Tibial nerve (tissue), 4 donors: ENCODE data around the gene PNPO.

Source experiments
- EP300 ChIP-seq, 2 donors: sonication (generic); formaldehyde crosslinking; IDR thresholded peaks; one replicate each; pipeline ENCODE4 v1.6.1; 2017; ENCODE audit warnings: antibody characterized with exemption in 2 of 2, mild to moderate bottlenecking in 1 of 2
- POLR2A ChIP-seq, 2 donors: fragments of 450-650 bp; IDR thresholded peaks; one replicate each; pipeline ENCODE4 v1.6.1; 2017; ENCODE audit warnings: antibody characterized with exemption in 2 of 2, mild to moderate bottlenecking in 2 of 2, moderate library complexity in 2 of 2
- TF ChIP-seq, protein P1 (sequence below), 5 experiments: fragments of 200-600 bp in 3 of 5; fragments of 450-650 bp in 2 of 5; sonication (generic) in 3 of 5; IDR thresholded peaks; one replicate each; pipeline ENCODE4 v1.5.1; 2016 to 2019; ENCODE audit warnings: antibody characterized with exemption in 5 of 5, mild to moderate bottlenecking in 3 of 5, moderate library complexity in 2 of 5

DNA sequence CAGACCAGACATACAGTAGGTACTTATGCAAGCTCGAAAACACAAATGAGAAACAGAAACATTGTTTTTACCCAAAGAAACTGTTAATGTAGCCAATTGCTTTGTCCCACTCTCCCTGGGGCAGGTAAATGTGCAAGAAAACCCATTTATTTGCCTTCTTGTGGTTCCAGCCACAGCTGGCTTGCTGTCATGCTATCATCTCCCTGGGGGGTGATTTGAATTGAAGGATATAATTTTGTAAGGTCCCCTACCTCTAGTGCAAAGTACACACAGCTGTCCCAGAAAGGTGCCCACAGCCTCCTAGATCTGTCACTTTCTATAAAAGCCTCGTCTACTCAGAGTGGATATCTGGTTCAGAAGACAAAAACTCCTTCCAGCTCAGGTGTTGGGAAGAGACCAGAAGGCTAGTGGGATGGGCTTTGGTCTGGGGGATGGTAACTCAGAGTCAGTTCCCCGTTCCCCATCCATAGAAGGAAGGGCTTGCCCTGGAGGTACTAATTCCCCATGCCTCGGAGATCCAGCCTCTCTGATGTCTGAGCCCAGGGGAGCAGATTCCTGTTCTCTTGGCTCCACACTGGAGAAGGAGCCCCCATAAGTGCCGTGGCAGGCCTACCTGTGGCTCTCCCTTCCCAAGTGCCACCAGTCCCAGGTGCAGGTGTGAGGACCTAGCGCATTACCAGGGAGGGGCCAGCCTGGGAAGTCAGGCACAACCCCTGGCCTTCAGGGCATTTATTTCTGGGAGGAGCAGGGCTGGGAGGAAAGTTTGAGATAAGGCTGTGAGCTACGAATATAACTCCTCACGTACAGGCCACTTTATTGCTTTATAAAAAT lies 18.7 kb downstream of the PNPO start:
- TF ChIP-seq, protein P1, sequence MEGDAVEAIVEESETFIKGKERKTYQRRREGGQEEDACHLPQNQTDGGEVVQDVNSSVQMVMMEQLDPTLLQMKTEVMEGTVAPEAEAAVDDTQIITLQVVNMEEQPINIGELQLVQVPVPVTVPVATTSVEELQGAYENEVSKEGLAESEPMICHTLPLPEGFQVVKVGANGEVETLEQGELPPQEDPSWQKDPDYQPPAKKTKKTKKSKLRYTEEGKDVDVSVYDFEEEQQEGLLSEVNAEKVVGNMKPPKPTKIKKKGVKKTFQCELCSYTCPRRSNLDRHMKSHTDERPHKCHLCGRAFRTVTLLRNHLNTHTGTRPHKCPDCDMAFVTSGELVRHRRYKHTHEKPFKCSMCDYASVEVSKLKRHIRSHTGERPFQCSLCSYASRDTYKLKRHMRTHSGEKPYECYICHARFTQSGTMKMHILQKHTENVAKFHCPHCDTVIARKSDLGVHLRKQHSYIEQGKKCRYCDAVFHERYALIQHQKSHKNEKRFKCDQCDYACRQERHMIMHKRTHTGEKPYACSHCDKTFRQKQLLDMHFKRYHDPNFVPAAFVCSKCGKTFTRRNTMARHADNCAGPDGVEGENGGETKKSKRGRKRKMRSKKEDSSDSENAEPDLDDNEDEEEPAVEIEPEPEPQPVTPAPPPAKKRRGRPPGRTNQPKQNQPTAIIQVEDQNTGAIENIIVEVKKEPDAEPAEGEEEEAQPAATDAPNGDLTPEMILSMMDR (IDR thresholded peaks at IDR 0.05): no peak
- no peak for TF ChIP-seq EP300 (IDR thresholded peaks at IDR 0.05)
- TF ChIP-seq POLR2A (IDR thresholded peaks at IDR 0.05): no peak
